Bronchial epithelial cell (primary cell): ENCODE results near the gene CACNB4. TPM values are rescaled to one million over a fixed set of nuclear protein-coding genes. Genes with fewer than 3 reads are reported as not detected.
A peak's percentile ranks its signal among the peaks of the same experiment; 100 is the strongest.
"Not testable (repeated sequence)": the region's sequence is repeated elsewhere in the genome, so short reads cannot be mapped to it uniquely, and the experiment has no call there.

ENCODE experiments used
- DNase-seq: peaks from one replicate; pipeline ENCODE4 v3.0.0-alpha.2; 2010; ENCODE audit warnings: low read depth
- FAIRE-seq: peaks from 2 replicates; lab custom pipeline; 2011; peaks lifted over from hg19 to GRCh38; lab: Jason Lieb, UNC
- H3K27me3 ChIP-seq: 2 replicates; pipeline ENCODE4 v1.5.1; 2011; ENCODE audit warnings: low read length; ENCODE audit not compliant: control insufficient read depth, insufficient read depth
- H3K36me3 ChIP-seq: 2 replicates; pipeline ENCODE4 v1.5.1; 2011; ENCODE audit warnings: low read length; ENCODE audit not compliant: control insufficient read depth, insufficient read depth
- H3K4me3 ChIP-seq: 2 replicates; pipeline ENCODE4 v1.5.1; 2011; ENCODE audit warnings: mild to moderate bottlenecking, low read depth, low read length, control low read depth
- CTCF ChIP-seq: IDR thresholded peaks from 2 replicates; pipeline ENCODE4 v1.5.1; 2011; ENCODE audit warnings: mild to moderate bottlenecking, moderate library complexity, low read length, control low read depth, inconsistent platforms; ENCODE audit not compliant: insufficient read depth, severe bottlenecking
- total RNA-seq: library from RNA; depleted of rRNA; stranded (reverse); fragments of >200 nt; gene quantifications from 2 replicates; pipeline ENCODE4 v1.2.1, GENCODE V29; 2014

CACNB4 gene
- total RNA-seq, 1 donor from 2014 or later = 0.53 TPM

- FAIRE-seq (no peak), DNase-seq (no peak)
- no peak overlapping the region for H3K4me3 ChIP-seq
- H3K27me3 ChIP-seq = peaks cover 7% of the 10 kb centered on the region
- H3K36me3 ChIP-seq = no peaks in the 10 kb centered on the region
- TF ChIP-seq CTCF = no peak
Observed at GRCh38 chr2:152095146-152095545, 3.7 kb downstream of the CACNB4 start.

- FAIRE-seq (no peak), DNase-seq (no peak)
- no peaks in the 10 kb centered on the region for H3K36me3 ChIP-seq
- no peak overlapping the region for H3K4me3 ChIP-seq
- TF ChIP-seq CTCF = no peak
- H3K27me3 ChIP-seq = no peaks in the 10 kb centered on the region
Observed at GRCh38 chr2:152094014-152094413, 4.8 kb downstream of the CACNB4 start.

GRCh38 chr2:152093464-152093863 lies 5.4 kb downstream of the CACNB4 start:
- FAIRE-seq = no peak
- DNase-seq = no peak
- no peak overlapping the region for H3K4me3 ChIP-seq
- no peaks in the 10 kb centered on the region for H3K36me3 ChIP-seq
- no peaks in the 10 kb centered on the region for H3K27me3 ChIP-seq
- TF ChIP-seq CTCF = no peak

- DNase-seq (no peak), FAIRE-seq (no peak)
- Histone ChIP-seq H3K27me3 (no peaks in the 10 kb centered on the region), H3K4me3 (no peak overlapping the region), H3K36me3 (no peaks in the 10 kb centered on the region)
- TF ChIP-seq CTCF = no peak
Observed at GRCh38 chr2:152092095-152092494, 6.7 kb downstream of the CACNB4 start.

GRCh38 chr2:152090726-152091125 lies 8.1 kb downstream of the CACNB4 start:
- H3K27me3 ChIP-seq, H3K4me3 ChIP-seq, FAIRE-seq, DNase-seq, H3K36me3 ChIP-seq: not testable (repeated sequence)

- TF ChIP-seq CTCF = no peak
- DNase-seq (peak; percentile 30), FAIRE-seq (no peak)
- Histone ChIP-seq H3K36me3 (no peaks in the 10 kb centered on the region), H3K27me3 (no peaks in the 10 kb centered on the region), H3K4me3 (no peak overlapping the region)
Observed at GRCh38 chr2:152089238-152089637, 9.6 kb downstream of the CACNB4 start.
